OCI-LY3 (cell line): ENCODE measurements around the gene DYNLRB1.

ENCODE experiments used
- H2AFZ ChIP-seq: fragments of 200-600, 300-600 bp; shearing (Covaris generic); 2 replicates; pipeline ENCODE4 v1.6.0; 2014; ENCODE audit warnings: antibody characterized with exemption, low read depth, low read length
- H3K27ac ChIP-seq: fragments of 200-600, 300-600 bp; sonication (generic); 2 replicates; pipeline ENCODE4 v1.5.1; 2014; ENCODE audit warnings: mild to moderate bottlenecking, low read length, moderate library complexity, mixed read lengths
- H3K27me3 ChIP-seq: fragments of 200-600, 300-600 bp; sonication (generic); 2 replicates; pipeline ENCODE4 v1.6.1; 2014; ENCODE audit warnings: low read depth, low read length, mixed read lengths
- H3K36me3 ChIP-seq: fragments of 200-600, 300-600 bp; sonication (generic); replicated peaks from 2 replicates; pipeline ENCODE3; 2014; ENCODE audit warnings: low read depth, low read length, mixed read lengths
- H3K4me1 ChIP-seq: fragments of 300-600, 200-600 bp; sonication (generic); 2 replicates; pipeline ENCODE4 v1.6.1; 2014; ENCODE audit warnings: low read length, mixed read lengths
- H3K4me2 ChIP-seq: fragments of 200-600, 300-600 bp; sonication (generic); 2 replicates; pipeline ENCODE4 v1.6.1; 2014; ENCODE audit warnings: low read length, mixed read lengths
- H3K4me3 ChIP-seq: fragments of 300-600, 200-600 bp; sonication (generic); 2 replicates; pipeline ENCODE4 v1.5.1; 2014; ENCODE audit warnings: antibody characterized with exemption, mild to moderate bottlenecking, low read length, moderate library complexity
- H3K79me2 ChIP-seq: fragments of 300-600, 200-600 bp; shearing (Covaris generic); 2 replicates; pipeline ENCODE4 v1.6.1; 2014; ENCODE audit warnings: mild to moderate bottlenecking, low read length, mixed read lengths
- H3K9ac ChIP-seq: fragments of 300-600, 200-600 bp; shearing (Covaris generic); 2 replicates; pipeline ENCODE4 v1.6.0; 2014; ENCODE audit warnings: mild to moderate bottlenecking, low read length, moderate library complexity
- H3K9me3 ChIP-seq: fragments of 200-600, 300-600 bp; shearing (Covaris generic); 2 replicates; pipeline ENCODE4 v1.6.1; 2014; ENCODE audit warnings: low read length, mixed read lengths; ENCODE audit not compliant: insufficient read depth
- H4K20me1 ChIP-seq: fragments of 200-600, 300-600 bp; sonication (generic); 2 replicates; pipeline ENCODE4 v1.6.1; 2016; ENCODE audit warnings: low read length, mixed read lengths; ENCODE audit not compliant: insufficient read depth
- CTCF ChIP-seq: fragments of 200-600, 300-600 bp; sonication (generic); IDR thresholded peaks from 2 replicates; pipeline ENCODE4 v1.5.1; 2014; ENCODE audit warnings: antibody characterized with exemption, low read length, low read depth
- EZH2phosphoT487 ChIP-seq: fragments of 200-600 bp; shearing (Covaris generic); IDR thresholded peaks from 2 replicates; pipeline ENCODE4 v1.6.1; 2018; ENCODE audit warnings: antibody characterized with exemption, mixed run types, low read depth

DYNLRB1 gene

DNA sequence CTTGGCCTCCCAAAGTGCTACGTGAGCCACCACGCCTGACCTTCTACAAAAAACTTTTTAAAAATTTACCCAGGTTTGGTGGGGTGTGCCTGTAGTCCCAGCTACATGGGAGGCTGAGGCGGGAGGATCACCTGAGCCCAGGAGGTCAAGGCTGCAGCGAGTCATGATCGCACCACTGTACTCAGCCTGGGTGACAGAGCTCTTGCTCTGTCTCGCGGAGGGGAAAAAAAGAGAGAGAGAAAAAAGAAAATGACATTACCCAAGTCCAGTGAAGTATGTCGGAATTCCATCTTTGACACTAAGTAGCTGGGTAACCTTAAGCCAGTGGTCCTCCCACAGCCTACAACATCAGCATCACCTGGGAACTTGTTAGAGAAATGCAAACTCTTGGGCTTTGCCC, 23.5 kb downstream of the DYNLRB1 start:
- Histone ChIP-seq H3K36me3 (peaks cover 43% of the 10 kb centered on the region), H3K9ac (no peak overlapping the region), H3K79me2 (no peaks in the 10 kb centered on the region), H3K4me2 (no peak overlapping the region), H3K4me1 (peaks cover 5% of the 10 kb centered on the region; the same call in 1 of the 2 replicates), H3K27ac (no peak overlapping the region), H2AFZ (no peak overlapping the region), H3K27me3 (no peaks in the 10 kb centered on the region), H3K4me3 (no peak overlapping the region), H3K9me3 (no peaks in the 10 kb centered on the region), H4K20me1 (no peaks in the 10 kb centered on the region)
- TF ChIP-seq CTCF (no peak), EZH2phosphoT487 (no peak)

DNA sequence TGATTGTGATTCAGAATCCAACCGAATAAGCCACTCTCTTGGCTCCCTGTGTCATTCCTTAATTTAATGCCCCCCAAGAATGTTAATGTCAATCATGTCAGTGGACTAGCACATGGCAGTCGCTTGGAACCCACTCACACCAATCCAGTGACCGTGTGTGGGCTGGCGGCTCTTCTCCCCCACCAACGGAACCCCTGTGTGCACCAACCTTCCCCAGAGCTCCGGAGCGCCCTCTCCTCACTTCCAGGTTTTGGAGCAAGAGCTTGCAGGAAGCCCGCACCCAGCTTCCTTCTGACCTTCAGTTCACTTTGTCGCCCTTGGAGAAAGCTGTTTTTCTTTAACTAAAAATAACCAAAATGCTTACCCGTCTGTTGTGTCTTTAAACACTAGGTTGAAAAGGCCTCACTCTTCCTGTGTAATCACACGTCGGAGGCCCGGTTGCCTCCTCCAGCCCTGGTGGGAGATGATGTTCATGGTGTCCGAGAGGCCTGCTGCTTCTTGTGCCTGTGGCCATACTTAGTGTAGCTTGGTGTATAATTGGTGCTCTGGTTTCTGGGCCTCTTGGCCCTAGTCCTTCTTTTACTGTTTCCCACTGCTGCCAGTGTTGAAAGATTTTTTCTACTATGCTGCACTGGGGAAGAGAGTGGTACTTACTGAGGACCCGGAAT, 24.5 kb downstream of the DYNLRB1 start:
- Histone ChIP-seq H3K36me3 (peaks cover 34% of the 10 kb centered on the region), H4K20me1 (no peaks in the 10 kb centered on the region), H3K4me2 (no peak overlapping the region), H3K27me3 (no peaks in the 10 kb centered on the region), H3K4me1 (peaks cover 5% of the 10 kb centered on the region; the same call in 1 of the 2 replicates), H2AFZ (no peak overlapping the region), H3K27ac (no peak overlapping the region), H3K4me3 (no peak overlapping the region), H3K9ac (no peak overlapping the region), H3K79me2 (no peaks in the 10 kb centered on the region), H3K9me3 (no peaks in the 10 kb centered on the region)
- TF ChIP-seq CTCF, result no peak
- TF ChIP-seq EZH2phosphoT487, result no peak

GRCh38 chr20:34541264-34541901, 25.2 kb downstream of the DYNLRB1 start:
- no peak overlapping the region for H2AFZ ChIP-seq
- no peaks in the 10 kb centered on the region for H3K9me3 ChIP-seq
- no peak overlapping the region for H3K4me3 ChIP-seq
- H3K79me2 ChIP-seq, result no peaks in the 10 kb centered on the region
- no peak overlapping the region for H3K9ac ChIP-seq
- peaks cover 34% of the 10 kb centered on the region for H3K36me3 ChIP-seq
- H3K27ac ChIP-seq, result no peak overlapping the region
- no peaks in the 10 kb centered on the region for H4K20me1 ChIP-seq
- H3K27me3 ChIP-seq, result no peaks in the 10 kb centered on the region
- no peak overlapping the region for H3K4me2 ChIP-seq
- TF ChIP-seq CTCF (no peak), EZH2phosphoT487 (no peak)
- H3K4me1 ChIP-seq, result peaks cover 5% of the 10 kb centered on the region; the same call in 1 of the 2 replicates

DNA sequence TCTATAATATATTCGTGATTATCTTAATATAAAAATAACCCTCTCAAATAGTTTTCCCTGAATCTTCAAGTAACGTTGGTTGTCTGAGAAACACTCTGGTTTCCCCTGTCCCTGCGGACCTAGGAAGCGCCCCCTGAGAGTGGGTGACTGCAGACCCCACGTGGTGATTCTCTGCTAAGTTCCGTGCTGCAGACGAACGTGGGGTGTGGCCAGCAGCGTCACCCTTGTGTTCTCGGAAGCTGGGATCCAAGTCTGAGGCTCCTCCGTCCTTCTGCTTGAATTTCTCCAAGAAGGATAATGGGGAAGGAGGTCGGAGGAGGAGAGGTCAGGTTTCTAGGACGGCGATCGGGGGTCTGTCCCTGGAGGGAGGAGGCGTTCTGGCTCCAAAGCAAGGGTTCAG, 25.7 kb downstream of the DYNLRB1 start:
- Histone ChIP-seq H4K20me1 (no peaks in the 10 kb centered on the region), H3K79me2 (no peaks in the 10 kb centered on the region), H3K4me3 (no peak overlapping the region), H3K9ac (no peak overlapping the region), H3K36me3 (peaks cover 31% of the 10 kb centered on the region), H3K27me3 (no peaks in the 10 kb centered on the region), H3K4me1 (peaks cover 5% of the 10 kb centered on the region; the same call in 1 of the 2 replicates), H3K9me3 (no peaks in the 10 kb centered on the region), H3K27ac (no peak overlapping the region), H3K4me2 (no peak overlapping the region), H2AFZ (no peak overlapping the region)
- no peak for TF ChIP-seq CTCF
- TF ChIP-seq EZH2phosphoT487, result no peak
